T-cell (primary cell): Measurements from ENCODE around the gene XCR1. TPM values are rescaled to one million over a fixed set of nuclear protein-coding genes. Genes with fewer than 3 reads are reported as not detected.
A peak's percentile ranks its signal among the peaks of the same experiment; 100 is the strongest.

ENCODE experiments used
- ATAC-seq, 4 experiments: fragments of 200-7000 bp in 3 of 4; fragments of 150-1000 bp in 1 of 4; cut with Tn5 transposase; replicated peaks in 1 of 4; 1 replicate in 3 of 4; 2 replicates in 1 of 4; pipeline ENCODE4 v1.10.0; 2021; ENCODE audit warnings: moderate library complexity in 3 of 4, mild to moderate bottlenecking in 2 of 4, moderate number of reproducible peaks in 1 of 4
- CTCF ChIA-PET, 2 donors: fragments of 300-600 bp; sonication (Branson Sonifier 250); formaldehyde crosslinking; loops; one replicate each; lab custom pipeline; 2022; ENCODE audit warnings: antibody characterized with exemption in 2 of 2; lab: Charles Lee
- POLR2A ChIA-PET, 2 donors: fragments of 300-600 bp; sonication (Branson Sonifier 250); formaldehyde crosslinking; loops; one replicate each; lab custom pipeline; 2022; ENCODE audit warnings: antibody characterized with exemption in 2 of 2; lab: Charles Lee
- DNase-seq, 35 experiments: peaks; one replicate each; pipeline versions ENCODE4 v3.0.0 to v3.0.0-alpha.2; 2013 to 2023
- H3K27ac ChIP-seq: one replicate; pipeline ENCODE4 v1.5.1; 2013; ENCODE audit warnings: low read length
- H3K27me3 ChIP-seq, 2 experiments: replicated peaks in 1 of 2; 1 replicate in 1 of 2; 2 replicates in 1 of 2; pipeline versions ENCODE4 v1.6.1 to v1.7.0; 2013; ENCODE audit warnings: low read length in 1 of 2, mixed read lengths in 1 of 2; ENCODE audit not compliant: control insufficient read depth in 2 of 2, insufficient read depth in 2 of 2; ENCODE audit errors: extremely low read depth in 1 of 2
- H3K36me3 ChIP-seq, 2 donors: 1 replicate in 1 of 2; 2 replicates in 1 of 2; pipeline versions ENCODE4 v1.6.1 to v1.7.0; 2013; ENCODE audit warnings: low read length in 1 of 2; ENCODE audit not compliant: control insufficient read depth in 2 of 2, insufficient read depth in 1 of 2; ENCODE audit errors: extremely low read depth in 1 of 2
- H3K4me1 ChIP-seq, 2 experiments: 1 replicate in 1 of 2; 2 replicates in 1 of 2; pipeline versions ENCODE4 v1.6.1 to v1.7.0; 2013; ENCODE audit warnings: low read length in 2 of 2, mixed read lengths in 1 of 2; ENCODE audit not compliant: insufficient read depth in 2 of 2, control insufficient read depth in 1 of 2; ENCODE audit errors: extremely low read depth in 1 of 2
- H3K4me3 ChIP-seq, 2 donors: 1 replicate in 1 of 2; 2 replicates in 1 of 2; pipeline versions ENCODE4 v1.5.1 to v1.7.0; 2013; ENCODE audit warnings: mild to moderate bottlenecking in 2 of 2, low read length in 1 of 2, moderate library complexity in 1 of 2; ENCODE audit not compliant: control insufficient read depth in 1 of 2; ENCODE audit errors: extremely low read depth in 1 of 2
- H3K9me3 ChIP-seq: 2 replicates; pipeline ENCODE4 v1.7.0; 2013
- H3K27ac Mint-ChIP-seq, 2 donors: one replicate each; pipeline ENCODE4 v1.8.0; 2020 to 2021; ENCODE audit warnings: mild to moderate bottlenecking in 2 of 2, mixed read lengths in 2 of 2
- H3K27me3 Mint-ChIP-seq, 2 donors: one replicate each; pipeline ENCODE4 v1.8.0; 2021 to 2022; ENCODE audit warnings: mixed read lengths in 2 of 2
- H3K36me3 Mint-ChIP-seq: one replicate; pipeline ENCODE4 v1.8.0; 2021; ENCODE audit warnings: mixed read lengths
- H3K4me1 Mint-ChIP-seq, 3 donors: one replicate each; pipeline ENCODE4 v1.8.0; 2020 to 2022; ENCODE audit warnings: mixed read lengths in 3 of 3, mild to moderate bottlenecking in 1 of 3
- H3K4me3 Mint-ChIP-seq, 3 donors: one replicate each; pipeline ENCODE4 v1.8.0; 2020 to 2022; ENCODE audit warnings: mild to moderate bottlenecking in 3 of 3, mixed read lengths in 3 of 3, moderate library complexity in 3 of 3
- H3K9me3 Mint-ChIP-seq, 3 donors: one replicate each; pipeline ENCODE4 v1.8.0; 2020 to 2022; ENCODE audit warnings: mixed read lengths in 3 of 3
- WGBS: methylation state at CpG from one replicate; pipeline ENCODE4 v1.1.5; 2013; ENCODE audit warnings: missing lambda C conversion rate; ENCODE audit not compliant: insufficient coverage; 5-methylcytosine and 5-hydroxymethylcytosine counted together
- total RNA-seq, 35 experiments: library from RNA in 6 of 35; stranded (reverse) in 6 of 35; fragments of 120-200 nt in 1 of 35; gene quantifications; one replicate each; pipeline versions ENCODE4 v1.2.1 to v1.2.4 and lab custom pipeline; 2013 to 2026

The XCR1 gene
- total RNA-seq, 5 donors from 2014 or later (not counting 1 experiment from before 2014, with no cell fraction given), result 0.08 to 0.28 TPM; not detected in 3

DNA sequence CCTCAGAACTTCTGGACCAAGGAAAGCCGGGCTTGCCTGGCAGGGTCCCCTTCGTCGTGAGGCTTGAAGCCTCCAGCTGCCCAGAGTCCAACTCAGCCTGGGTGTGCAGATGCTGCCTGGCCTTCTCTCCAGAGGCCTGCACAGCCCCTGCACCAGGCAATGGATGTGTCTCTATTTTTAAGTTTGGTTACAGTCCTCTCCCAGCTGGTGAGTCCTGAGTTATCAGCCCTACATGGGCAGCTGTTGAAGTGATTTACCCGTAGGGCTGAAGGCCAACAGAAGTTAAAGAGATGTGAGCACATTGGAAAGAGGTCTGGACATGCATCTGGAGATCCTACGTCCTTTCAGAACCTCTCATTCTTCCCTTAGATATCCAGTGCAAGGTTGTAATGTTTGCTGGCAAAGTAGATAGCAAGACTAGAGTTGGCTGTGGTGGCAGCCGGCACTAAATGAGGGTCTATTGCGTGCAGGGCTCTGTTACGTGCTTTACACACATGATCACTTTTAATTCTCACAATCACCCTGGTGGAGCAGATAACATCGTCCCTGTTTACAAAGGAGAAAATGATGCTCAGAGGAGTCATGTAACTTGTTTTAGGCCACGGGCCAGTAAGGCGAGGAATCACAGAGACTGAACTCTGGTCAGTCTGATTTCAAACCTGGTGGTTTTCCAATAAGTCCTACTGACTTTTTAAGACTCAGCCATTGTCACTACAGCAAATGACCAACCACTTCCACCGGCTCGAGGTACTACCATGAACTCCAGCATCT is 41.6 kb downstream of the XCR1 start:
- peaks cover 46 to 77% (median 75%) of the 10 kb centered on the region in 3 donors for H3K4me1 Mint-ChIP-seq
- peaks cover 3 to 51% of the 10 kb centered on the region in 2 experiments for H3K4me1 ChIP-seq
- CTCF ChIA-PET, result no interaction called here

DNA sequence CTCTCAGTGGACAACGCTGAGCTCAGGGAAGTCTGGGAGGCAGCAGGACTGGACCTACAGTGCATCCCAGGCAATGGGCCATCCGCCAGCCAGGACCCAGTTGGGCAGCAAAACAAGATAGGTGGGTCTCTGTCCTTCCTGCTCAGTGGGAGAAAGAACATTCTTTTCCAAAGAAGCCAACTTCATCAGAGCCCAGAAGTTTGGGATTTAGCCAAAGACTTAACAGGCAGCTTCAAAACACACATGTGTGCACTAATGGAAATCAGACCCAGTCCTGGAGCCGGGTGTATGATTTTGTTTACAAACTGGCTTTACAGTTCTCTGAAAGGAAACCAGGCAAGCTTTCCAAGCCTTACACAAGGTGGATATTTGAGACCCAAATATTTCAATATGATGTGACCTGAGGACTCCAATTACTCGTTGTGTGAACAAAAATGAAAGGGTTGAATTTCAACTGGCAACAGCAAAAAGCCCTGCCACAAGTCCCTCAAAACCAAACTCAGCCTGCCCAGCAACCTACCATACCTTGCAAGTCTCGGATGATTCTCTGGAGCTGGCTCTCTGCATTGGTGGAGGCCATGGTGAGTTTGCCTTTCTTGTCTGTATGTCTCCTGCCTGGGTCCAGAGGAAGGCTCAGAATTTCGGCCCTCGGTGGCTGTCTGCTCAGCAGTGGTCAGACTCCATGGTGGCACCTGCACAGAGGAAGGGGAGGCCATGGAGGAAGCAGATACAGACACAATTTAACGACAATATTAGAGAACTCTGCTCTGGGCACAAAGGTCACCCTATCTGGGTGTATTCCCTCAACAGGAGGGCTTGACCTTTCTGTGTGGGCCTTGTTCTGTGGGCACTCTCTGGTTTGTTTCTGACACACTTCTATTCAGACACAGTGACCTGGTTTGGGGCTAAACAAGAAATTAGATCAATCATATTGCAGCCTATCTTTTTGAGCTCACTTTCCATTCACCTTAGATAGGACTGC is 42.7 kb downstream of the XCR1 start:
- H3K4me1 ChIP-seq, result peaks cover 5 to 50% of the 10 kb centered on the region in 2 experiments
- peaks cover 37 to 77% (median 77%) of the 10 kb centered on the region in 3 donors for H3K4me1 Mint-ChIP-seq

More for the DNA sequence above, 41.6 kb downstream of the XCR1 start:
- no peak for DNase-seq
- Mint-ChIP-seq H3K9me3 (no peaks in the 10 kb centered on the region), H3K27ac (peak overlapping the region; percentile 73 to 76), H3K36me3 (peaks cover 73% of the 10 kb centered on the region), H3K4me3 (no peak overlapping the region), H3K27me3 (no peaks in the 10 kb centered on the region)
- no peaks in the 10 kb centered on the region for H3K27me3 ChIP-seq
- no peak for ATAC-seq
- no peaks in the 10 kb centered on the region for H3K9me3 ChIP-seq
- POLR2A ChIA-PET, result interaction anchor here in 1 of 2 donors (0.6 to 1.0 kb wide), 2 partner anchors 8 to 80 kb away, joined by 3 read pairs; no protein-coding TSS in a partner anchor
- 93% methylated on average over 6 of the region's 13 CpGs for WGBS
- no peak overlapping the region for H3K27ac ChIP-seq
- H3K4me3 ChIP-seq, result no peak overlapping the region
- H3K36me3 ChIP-seq, result peaks cover 21 to 65% of the 10 kb centered on the region in 2 donors

DNA sequence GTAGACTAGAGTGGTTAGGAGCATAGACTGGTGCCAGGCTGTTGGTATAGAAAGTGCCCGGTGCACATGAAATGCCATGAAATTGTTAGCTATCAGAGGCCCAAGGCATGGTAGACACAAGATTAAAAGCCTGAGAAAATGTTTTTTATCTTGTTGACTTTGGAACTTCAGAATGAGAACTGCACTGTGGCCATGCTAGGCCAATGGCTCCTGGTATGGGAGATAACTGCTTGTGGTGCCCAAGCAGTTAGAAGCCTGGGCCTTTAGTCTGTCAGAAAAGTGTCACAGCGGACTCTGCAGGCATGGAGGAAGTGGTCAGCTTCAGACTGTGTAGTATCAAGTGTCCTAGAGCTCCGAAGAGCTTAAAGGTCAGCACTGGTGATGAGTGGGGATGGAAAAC is 43.5 kb downstream of the XCR1 start:
- Mint-ChIP-seq H3K27ac (peak overlapping the region; percentile 52 to 73), H3K36me3 (peaks cover 73% of the 10 kb centered on the region), H3K9me3 (no peaks in the 10 kb centered on the region), H3K4me3 (no peak overlapping the region), H3K4me1 (peaks cover 41 to 76% (median 76%) of the 10 kb centered on the region in 3 donors), H3K27me3 (no peaks in the 10 kb centered on the region)
- Histone ChIP-seq H3K4me1 (peaks cover 9 to 50% of the 10 kb centered on the region in 2 experiments), H3K36me3 (peaks cover 21 to 69% of the 10 kb centered on the region in 2 donors), H3K4me3 (no peak overlapping the region), H3K27me3 (no peaks in the 10 kb centered on the region), H3K27ac (no peak overlapping the region), H3K9me3 (no peaks in the 10 kb centered on the region)
- ChIA-PET CTCF (interaction anchor here (0.5 to 0.7 kb wide), 2 partner anchors 50 to 54 kb away, joined by 3 read pairs; no protein-coding TSS in a partner anchor), POLR2A (no interaction called here)
- DNase-seq (no peak), ATAC-seq (no peak)
- 100% methylated on average over 2 of the region's 3 CpGs for WGBS

More for the DNA sequence above, 42.7 kb downstream of the XCR1 start:
- ChIA-PET CTCF (interaction anchor here (0.5 to 0.7 kb wide), 2 partner anchors 51 to 53 kb away, joined by 3 read pairs; no protein-coding TSS in a partner anchor), POLR2A (interaction anchor here in 1 of 2 donors (0.6 kb wide), 1 partner anchor 9 kb away, joined by 3 read pairs; no protein-coding TSS in a partner anchor)
- H3K9me3 ChIP-seq, result no peaks in the 10 kb centered on the region
- Mint-ChIP-seq H3K9me3 (no peaks in the 10 kb centered on the region), H3K27me3 (no peaks in the 10 kb centered on the region), H3K36me3 (peaks cover 68% of the 10 kb centered on the region), H3K4me3 (no peak overlapping the region), H3K27ac (peak overlapping the region; percentile 76 to 77)
- WGBS, result 92% methylated on average over 5 of the region's 8 CpGs
- ATAC-seq (no peak), DNase-seq (no peak)
- H3K27ac ChIP-seq, result no peak overlapping the region
- no peak overlapping the region for H3K4me3 ChIP-seq
- H3K36me3 ChIP-seq, result peaks cover 21 to 64% of the 10 kb centered on the region in 2 donors
- H3K27me3 ChIP-seq, result no peaks in the 10 kb centered on the region

DNA sequence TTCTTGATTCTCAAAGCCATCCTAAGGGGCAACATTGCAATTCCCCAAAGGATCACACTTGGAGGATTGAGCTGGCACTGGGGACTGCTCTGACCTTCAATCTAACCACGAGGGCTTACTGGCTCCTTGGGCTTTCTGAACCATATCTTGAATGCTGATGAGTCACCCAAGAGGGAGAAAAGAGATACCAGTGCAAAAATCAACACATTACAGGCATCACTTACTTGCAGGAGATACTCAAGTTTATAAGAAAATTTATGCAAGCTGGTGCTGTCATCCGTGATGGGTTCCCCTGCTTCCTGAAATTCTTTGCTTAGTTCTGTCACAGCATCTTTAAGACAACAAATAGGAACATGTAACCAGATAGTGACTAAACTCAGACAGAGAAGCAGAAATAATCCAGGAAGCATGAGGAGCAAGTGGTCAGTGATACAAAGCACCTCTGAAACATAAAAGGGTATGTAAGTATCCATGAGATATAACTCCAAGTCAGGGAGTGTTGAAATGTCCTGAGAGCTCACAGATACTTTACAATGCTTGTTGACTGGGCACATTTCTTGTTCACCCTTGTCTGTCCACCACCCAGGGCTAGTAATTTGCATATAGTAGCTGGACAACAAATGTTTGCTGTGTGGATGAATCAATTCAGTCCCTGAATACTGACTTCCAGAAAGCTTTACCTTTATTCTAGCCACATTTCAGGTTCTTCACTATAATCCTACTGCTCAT is 45.8 kb downstream of the XCR1 start:
- H3K9me3 Mint-ChIP-seq, result no peaks in the 10 kb centered on the region
- H3K9me3 ChIP-seq, result no peaks in the 10 kb centered on the region
- peaks cover 75% of the 10 kb centered on the region for H3K36me3 Mint-ChIP-seq
- peaks cover 29 to 55% of the 10 kb centered on the region in 2 experiments for H3K4me1 ChIP-seq
- no CpG with 5 or more reads among the region's 2 CpGs for WGBS
- peak overlapping the region in 1 of 3 donors; percentile 0 for H3K4me3 Mint-ChIP-seq
- no peaks in the 10 kb centered on the region for H3K27me3 Mint-ChIP-seq
- peak overlapping the region; percentile 76 to 79 for H3K27ac Mint-ChIP-seq
- POLR2A ChIA-PET, result no interaction called here
- H3K36me3 ChIP-seq, result peaks cover 21 to 60% of the 10 kb centered on the region in 2 donors
- H3K27me3 ChIP-seq, result no peaks in the 10 kb centered on the region
- CTCF ChIA-PET, result interaction anchor here in 1 of 2 donors (1.7 kb wide), 1 partner anchor 43 kb away, joined by 5 read pairs; no protein-coding TSS in a partner anchor
- no peak for DNase-seq
- peaks cover 43 to 75% (median 73%) of the 10 kb centered on the region in 3 donors for H3K4me1 Mint-ChIP-seq
- H3K4me3 ChIP-seq, result no peak overlapping the region
- ATAC-seq, result no peak
- H3K27ac ChIP-seq, result peak overlapping the region; percentile 6

DNA sequence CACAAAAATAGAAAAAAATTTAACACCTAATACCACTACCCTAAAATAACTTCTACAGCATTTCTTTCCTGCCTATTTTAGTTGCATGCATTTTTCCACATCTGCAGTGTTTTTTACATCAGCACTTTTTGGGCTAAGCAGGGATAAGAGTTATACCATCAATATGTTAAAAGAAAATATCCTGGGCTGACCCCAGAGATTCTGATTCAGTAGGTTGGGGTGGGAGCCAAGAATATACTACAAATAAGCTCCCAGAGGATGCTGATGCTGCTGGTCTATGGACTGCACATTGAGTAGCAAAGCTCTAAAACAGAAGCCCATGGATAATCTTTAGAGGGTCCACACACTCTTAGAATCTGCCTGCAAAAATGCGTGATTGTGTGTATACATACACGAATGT is 46.5 kb downstream of the XCR1 start:
- H3K27ac ChIP-seq, result peak overlapping the region; percentile 15
- Mint-ChIP-seq H3K4me1 (peaks cover 43 to 75% (median 74%) of the 10 kb centered on the region in 3 donors), H3K36me3 (peaks cover 73% of the 10 kb centered on the region), H3K27me3 (no peaks in the 10 kb centered on the region), H3K4me3 (no peak overlapping the region), H3K9me3 (no peaks in the 10 kb centered on the region), H3K27ac (peak overlapping the region; percentile 76 to 79)
- POLR2A ChIA-PET, result no interaction called here
- H3K4me3 ChIP-seq, result no peak overlapping the region
- H3K27me3 ChIP-seq, result no peaks in the 10 kb centered on the region
- WGBS, result no CpG with 5 or more reads among the region's 2 CpGs
- no peak for ATAC-seq
- H3K9me3 ChIP-seq, result no peaks in the 10 kb centered on the region
- peaks cover 21 to 61% of the 10 kb centered on the region in 2 donors for H3K36me3 ChIP-seq
- H3K4me1 ChIP-seq, result peaks cover 35 to 57% of the 10 kb centered on the region in 2 experiments
- CTCF ChIA-PET, result interaction anchor here in 1 of 2 donors (0.6 to 1.2 kb wide), 2 partner anchors 13 to 89 kb away, joined by 3 read pairs; no protein-coding TSS in a partner anchor
- DNase-seq, result no peak
